OCI-LY7 (cell line): ENCODE data around the gene ACBD3.

Experiments used
- EZH2phosphoT487 ChIP-seq: fragments of 200-600 bp; sonication (generic); IDR thresholded peaks from 2 replicates; pipeline ENCODE4 v1.6.1; 2018; ENCODE audit warnings: low read depth, borderline replicate concordance, mild to moderate bottlenecking, mixed run types, antibody characterized with exemption, low read length, moderate library complexity, mixed read lengths
- TF ChIP-seq, protein P1 (sequence below): fragments of 200-600 bp; sonication (generic); conservative IDR thresholded peaks from 2 replicates; pipeline ENCODE4 v1.5.1; 2014; ENCODE audit warnings: mild to moderate bottlenecking, antibody characterized with exemption, low read length, moderate library complexity, mixed read lengths

- TF ChIP-seq, protein P1, sequence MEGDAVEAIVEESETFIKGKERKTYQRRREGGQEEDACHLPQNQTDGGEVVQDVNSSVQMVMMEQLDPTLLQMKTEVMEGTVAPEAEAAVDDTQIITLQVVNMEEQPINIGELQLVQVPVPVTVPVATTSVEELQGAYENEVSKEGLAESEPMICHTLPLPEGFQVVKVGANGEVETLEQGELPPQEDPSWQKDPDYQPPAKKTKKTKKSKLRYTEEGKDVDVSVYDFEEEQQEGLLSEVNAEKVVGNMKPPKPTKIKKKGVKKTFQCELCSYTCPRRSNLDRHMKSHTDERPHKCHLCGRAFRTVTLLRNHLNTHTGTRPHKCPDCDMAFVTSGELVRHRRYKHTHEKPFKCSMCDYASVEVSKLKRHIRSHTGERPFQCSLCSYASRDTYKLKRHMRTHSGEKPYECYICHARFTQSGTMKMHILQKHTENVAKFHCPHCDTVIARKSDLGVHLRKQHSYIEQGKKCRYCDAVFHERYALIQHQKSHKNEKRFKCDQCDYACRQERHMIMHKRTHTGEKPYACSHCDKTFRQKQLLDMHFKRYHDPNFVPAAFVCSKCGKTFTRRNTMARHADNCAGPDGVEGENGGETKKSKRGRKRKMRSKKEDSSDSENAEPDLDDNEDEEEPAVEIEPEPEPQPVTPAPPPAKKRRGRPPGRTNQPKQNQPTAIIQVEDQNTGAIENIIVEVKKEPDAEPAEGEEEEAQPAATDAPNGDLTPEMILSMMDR: no peak
- TF ChIP-seq EZH2phosphoT487: no peak
Measured at GRCh38 chr1:226185141-226186036, 1.2 kb downstream of the ACBD3 start.
